IMR-90 (cell line): ENCODE results near the gene RUNX2. TPM values are rescaled to one million over a fixed set of nuclear protein-coding genes. Genes with fewer than 3 reads are reported as not detected.

Experiments used
- ATAC-seq: fragments of 200-7000 bp; cut with Tn5 transposase; 2 replicates; pipeline ENCODE4 v1.9.1; 2020; ENCODE audit warnings: low read depth, mild to moderate bottlenecking, moderate library complexity
- BruUV-seq: library from RNA; stranded (reverse); fragments of 400-500 nt; replicated peaks from 2 replicates; lab custom pipeline; 2021; lab: Mats Ljungman, UMichigan
- CTCF ChIA-PET: fragments of 300-600 bp; formaldehyde crosslinking; extraction: SDS; loops from one replicate; lab custom pipeline; 2021; ENCODE audit warnings: antibody characterized with exemption; lab: Yijun Ruan, JAX
- POLR2A ChIA-PET: fragments of 300-600 bp; sonication (Branson Sonifier 250); formaldehyde crosslinking; loops from one replicate; lab custom pipeline; 2022; ENCODE audit warnings: antibody characterized with exemption; ENCODE audit not compliant: unreplicated experiment; lab: Charles Lee
- DNase-seq: peaks from one replicate; pipeline ENCODE4 v3.0.0; 2013
- H2AFZ ChIP-seq: replicated peaks from 2 replicates; pipeline ENCODE3; 2013; ENCODE audit warnings: low read length, mild to moderate bottlenecking; ENCODE audit not compliant: poor library complexity
- H2AK5ac ChIP-seq: 2 replicates; pipeline ENCODE4 v1.6.1; 2013; ENCODE audit warnings: low read depth, low read length, inconsistent platforms
- H2AK9ac ChIP-seq: replicated peaks from 2 replicates; pipeline ENCODE3; 2013; ENCODE audit warnings: mild to moderate bottlenecking, low read depth, low read length, moderate library complexity; ENCODE audit not compliant: poor library complexity
- H2BK120ac ChIP-seq: 2 replicates; pipeline ENCODE4 v1.6.1; 2013; ENCODE audit warnings: low read depth, low read length, inconsistent platforms
- H2BK15ac ChIP-seq: 3 replicates; pipeline ENCODE4 v1.6.1; 2013; ENCODE audit warnings: low read depth, low read length, inconsistent platforms
- H2BK20ac ChIP-seq: 2 replicates; pipeline ENCODE4 v1.6.1; 2013; ENCODE audit warnings: low read depth, mild to moderate bottlenecking, inconsistent platforms, low read length, moderate library complexity
- H2BK5ac ChIP-seq: 2 replicates; pipeline ENCODE4 v1.6.1; 2013; ENCODE audit warnings: mild to moderate bottlenecking, low read depth, low read length, inconsistent platforms; ENCODE audit not compliant: poor library complexity, severe bottlenecking
- H3K14ac ChIP-seq: replicated peaks from 2 replicates; pipeline ENCODE4 v1.6.1; 2013; ENCODE audit warnings: low read depth, low read length, inconsistent platforms
- H3K18ac ChIP-seq: 2 replicates; pipeline ENCODE4 v1.6.1; 2013; ENCODE audit warnings: low read depth, low read length, control low read depth
- H3K23ac ChIP-seq: 2 replicates; pipeline ENCODE4 v1.6.1; 2013; ENCODE audit warnings: low read depth, low read length, inconsistent platforms
- H3K27ac ChIP-seq: 2 replicates; pipeline ENCODE4 v1.5.1; 2013; ENCODE audit warnings: mild to moderate bottlenecking, control low read depth, low read length; ENCODE audit not compliant: insufficient read depth
- H3K27me3 ChIP-seq: 2 replicates; pipeline ENCODE4 v1.6.1; 2013; ENCODE audit warnings: low read length; ENCODE audit not compliant: control insufficient read depth, insufficient read depth
- H3K36me3 ChIP-seq: 2 replicates; pipeline ENCODE4 v1.6.1; 2013; ENCODE audit warnings: low read length, mixed read lengths; ENCODE audit not compliant: control insufficient read depth, insufficient read depth
- H3K4ac ChIP-seq: 2 replicates; pipeline ENCODE4 v1.6.1; 2013; ENCODE audit warnings: low read depth, low read length, inconsistent platforms
- H3K4me1 ChIP-seq: 2 replicates; pipeline ENCODE4 v1.6.1; 2013; ENCODE audit warnings: low read length, mixed read lengths; ENCODE audit not compliant: control insufficient read depth, insufficient read depth
- H3K4me2 ChIP-seq: 2 replicates; pipeline ENCODE4 v1.6.1; 2013; ENCODE audit warnings: low read depth, mild to moderate bottlenecking, control low read depth, low read length, moderate library complexity
- H3K4me3 ChIP-seq: 2 replicates; pipeline ENCODE4 v1.5.1; 2013; ENCODE audit warnings: low read depth, mild to moderate bottlenecking, control low read depth, low read length, moderate library complexity; ENCODE audit not compliant: insufficient read depth
- H3K56ac ChIP-seq: 2 replicates; pipeline ENCODE4 v1.6.1; 2013; ENCODE audit warnings: low read length, inconsistent platforms; ENCODE audit not compliant: insufficient read depth; ENCODE audit errors: extremely low read depth
- H3K79me1 ChIP-seq, 2 experiments: 2 replicates each; pipeline ENCODE4 v1.6.1; 2013; ENCODE audit warnings: low read length in 2 of 2, inconsistent platforms in 1 of 2, low read depth in 1 of 2
- H3K9ac ChIP-seq: 2 replicates; pipeline ENCODE4 v1.6.1; 2013; ENCODE audit warnings: low read depth, low read length, control low read depth
- H3K9me1 ChIP-seq: 2 replicates; pipeline ENCODE4 v1.6.1; 2013; ENCODE audit warnings: low read length, inconsistent platforms; ENCODE audit not compliant: insufficient read depth
- H3K9me3 ChIP-seq: 2 replicates; pipeline ENCODE4 v1.6.1; 2013; ENCODE audit warnings: low read length; ENCODE audit not compliant: control insufficient read depth, insufficient read depth
- H4K20me1 ChIP-seq: 2 replicates; pipeline ENCODE4 v1.6.1; 2013; ENCODE audit warnings: low read length, inconsistent platforms; ENCODE audit not compliant: insufficient read depth
- H4K5ac ChIP-seq: 2 replicates; pipeline ENCODE4 v1.6.1; 2013; ENCODE audit warnings: mild to moderate bottlenecking, low read depth, low read length, control low read depth
- H4K8ac ChIP-seq, 2 experiments: 2 replicates each; pipeline ENCODE4 v1.6.1; 2013; ENCODE audit warnings: low read depth in 2 of 2, low read length in 2 of 2, control low read depth in 1 of 2, inconsistent platforms in 1 of 2
- H4K91ac ChIP-seq: 2 replicates; pipeline ENCODE4 v1.6.1; 2013; ENCODE audit warnings: low read depth, low read length, inconsistent platforms; ENCODE audit not compliant: insufficient read depth
- MAZ ChIP-seq: IDR thresholded peaks from 2 replicates; pipeline ENCODE4 v1.6.1; 2012; ENCODE audit warnings: low read depth, mild to moderate bottlenecking, low read length, improper control_type of control experiment, moderate library complexity, borderline replicate concordance
- NFE2L2 ChIP-seq: fragments of 150-350 bp; IDR thresholded peaks from 2 replicates; pipeline ENCODE4 v1.6.1; 2016; ENCODE audit warnings: low read depth, mild to moderate bottlenecking, low read length
- dilution Hi-C: fragments of 300-500 bp; cut with HindIII; formaldehyde crosslinking; loops from one replicate; pipeline ENCODE4 v1.14.3; 2018; ENCODE audit warnings: low sequenced_read_pairs; ENCODE audit not compliant: unreplicated experiment
- in situ Hi-C: fragments of 300-500 bp; cut with MboI; formaldehyde crosslinking; loops from 3 replicates; pipeline ENCODE4 v1.14.3; 2019; ENCODE audit warnings: low sequenced_read_pairs, inconsistent platforms, mixed read lengths
- intact Hi-C: fragments of 100-400 bp; cut with micrococcal nuclease; formaldehyde crosslinking; loops from 2 replicates; pipeline ENCODE4 v1.10.0; 2022
- polyA plus RNA-seq, 3 experiments: library from polyadenylated mRNA; depleted of rRNA; stranded (reverse); fragments of >200 nt; gene quantifications; 2 replicates each; pipeline ENCODE4 v1.2.3, GENCODE V29; 2012; ENCODE audit warnings: low replicate concordance in 1 of 3
- total RNA-seq: library from RNA; depleted of rRNA; stranded (reverse); fragments of >200 nt; gene quantifications from 2 replicates; pipeline ENCODE4 v1.2.3, GENCODE V29; 2012

Gene RUNX2
- total and polyA plus RNA-seq, 2 of the 4 experiments (the other 2 are of a cell fraction): 2.3 to 4.7 TPM

GRCh38 chr6:45487645-45488044, 159.5 kb downstream of the RUNX2 start:
- no peaks in the 10 kb centered on the region; the same call in 1 of the 2 replicates for H3K36me3 ChIP-seq
- peaks cover 10% of the 10 kb centered on the region for H3K9me1 ChIP-seq
- DNase-seq: no peak
- no TSS peak for BruUV-seq
- H2AK9ac ChIP-seq: no peak overlapping the region
- H3K9ac ChIP-seq: no peak overlapping the region
- no peak overlapping the region for H2BK5ac ChIP-seq
- no peak overlapping the region for H2AFZ ChIP-seq
- intact Hi-C loops (no loop called here), in situ Hi-C loops (no loop called here), dilution Hi-C loops (no loop called here)
- no peak overlapping the region for H4K5ac ChIP-seq
- peaks cover 26 to 65% of the 10 kb centered on the region in 2 experiments for H3K79me1 ChIP-seq
- no peak overlapping the region for H3K56ac ChIP-seq
- H3K9me3 ChIP-seq: no peaks in the 10 kb centered on the region
- no peak overlapping the region; the same call in 1 of the 2 replicates for H2BK120ac ChIP-seq
- no peaks in the 10 kb centered on the region for H4K20me1 ChIP-seq
- ATAC-seq: no peak
- no peak overlapping the region; the same call in 1 of the 2 replicates for H3K18ac ChIP-seq
- TF ChIP-seq NFE2L2: no peak
- no peak for TF ChIP-seq MAZ
- peaks cover 20% of the 10 kb centered on the region for H3K4me1 ChIP-seq
- H3K4me3 ChIP-seq: no peak overlapping the region
- no peak overlapping the region for H3K4me2 ChIP-seq
- H3K4ac ChIP-seq: no peak overlapping the region
- POLR2A ChIA-PET: no interaction called here
- no peak overlapping the region for H3K23ac ChIP-seq
- H2AK5ac ChIP-seq: no peak overlapping the region
- no peak overlapping the region for H2BK15ac ChIP-seq
- H4K8ac ChIP-seq: 0 out of 4 replicates have a peak overlapping the region, but pooled peaks of 1 of the 2 experiments have one; percentile 5
- no peak overlapping the region for H3K27ac ChIP-seq
- no peak overlapping the region for H4K91ac ChIP-seq
- CTCF ChIA-PET: interaction anchor here (1.5 kb wide), 1 partner anchor 227 kb away, joined by 6 read pairs; no protein-coding TSS in a partner anchor
- H2BK20ac ChIP-seq: no peak overlapping the region
- H3K14ac ChIP-seq: peak overlapping the region; percentile 15; the same call in 1 of the 2 replicates
- H3K27me3 ChIP-seq: no peaks in the 10 kb centered on the region
